HG03064 (cell line): ENCODE data around the gene SLC15A5.

Experiments
- ATAC-seq: cut with Tn5 transposase; IDR thresholded peaks from one replicate; pipeline ENCODE4 v1.9.1; 2021; ENCODE audit warnings: low read depth; ENCODE audit not compliant: unreplicated experiment

SLC15A5 gene

DNA sequence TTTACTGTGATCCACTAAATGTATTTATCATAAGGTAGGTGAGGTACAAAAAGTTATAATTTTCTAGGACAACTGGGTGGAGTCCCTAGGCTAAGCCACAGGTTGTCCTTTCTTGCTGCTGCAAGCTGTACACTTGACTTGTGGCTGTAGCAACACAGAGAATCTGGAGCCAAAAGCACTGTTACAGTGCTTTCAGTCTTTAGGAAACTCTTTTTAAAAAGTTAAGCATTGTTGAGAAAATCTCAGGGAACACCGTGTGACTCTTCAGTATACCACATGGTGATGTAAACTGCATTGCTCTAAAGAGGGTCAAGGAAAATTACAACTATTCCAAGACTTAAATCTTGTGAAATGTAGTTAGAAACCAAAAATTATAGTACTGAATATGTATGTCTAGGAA lies 11.4 kb downstream of the SLC15A5 start:
- no peak for ATAC-seq

- ATAC-seq = no peak
Observed at GRCh38 chr12:16261944-16262475, 15.5 kb downstream of the SLC15A5 start.

GRCh38 chr12:16260206-16260605 lies 17.3 kb downstream of the SLC15A5 start:
- ATAC-seq = no peak

DNA sequence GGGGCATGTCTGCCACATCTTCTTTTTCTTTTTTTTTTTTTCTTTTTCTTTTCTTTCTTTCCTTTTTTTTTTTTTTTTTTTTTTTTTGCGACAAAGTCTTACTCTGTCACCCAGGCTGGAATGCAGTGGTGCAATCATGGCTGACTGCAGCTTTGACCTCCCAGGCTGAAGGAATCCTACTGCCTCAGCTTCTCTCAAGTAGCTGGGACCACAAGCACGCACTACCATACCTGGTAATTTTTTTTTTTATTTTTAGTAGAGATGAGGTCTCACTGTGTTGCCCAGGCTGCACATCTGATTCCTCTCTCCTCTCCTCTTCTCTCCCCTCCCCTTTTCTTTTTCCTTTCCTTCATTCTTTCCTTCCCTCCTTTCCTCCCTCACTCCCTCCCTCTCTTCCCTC lies 18.5 kb downstream of the SLC15A5 start:
- ATAC-seq = no peak

GRCh38 chr12:16246264-16246663 lies 31.2 kb downstream of the SLC15A5 start:
- ATAC-seq = no peak

DNA sequence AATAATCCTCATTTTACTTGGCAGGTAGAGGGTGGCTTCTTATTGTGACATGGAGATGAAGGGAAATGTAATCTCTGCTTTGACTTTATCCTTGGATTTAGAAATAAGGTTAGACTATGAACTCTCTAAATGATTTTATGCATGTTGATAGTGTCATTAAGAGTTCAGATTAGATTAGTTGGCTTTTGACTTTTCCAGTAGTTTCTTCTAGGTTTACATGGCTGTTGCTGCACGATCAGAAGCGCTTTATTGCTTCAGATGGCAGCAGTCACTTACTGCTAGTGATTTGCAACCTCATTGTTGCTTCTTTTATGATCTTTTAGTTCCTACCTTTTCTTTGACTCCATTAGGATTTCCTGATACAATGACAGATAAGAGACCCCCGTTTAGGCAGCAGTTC lies 32.3 kb downstream of the SLC15A5 start:
- ATAC-seq = no peak

DNA sequence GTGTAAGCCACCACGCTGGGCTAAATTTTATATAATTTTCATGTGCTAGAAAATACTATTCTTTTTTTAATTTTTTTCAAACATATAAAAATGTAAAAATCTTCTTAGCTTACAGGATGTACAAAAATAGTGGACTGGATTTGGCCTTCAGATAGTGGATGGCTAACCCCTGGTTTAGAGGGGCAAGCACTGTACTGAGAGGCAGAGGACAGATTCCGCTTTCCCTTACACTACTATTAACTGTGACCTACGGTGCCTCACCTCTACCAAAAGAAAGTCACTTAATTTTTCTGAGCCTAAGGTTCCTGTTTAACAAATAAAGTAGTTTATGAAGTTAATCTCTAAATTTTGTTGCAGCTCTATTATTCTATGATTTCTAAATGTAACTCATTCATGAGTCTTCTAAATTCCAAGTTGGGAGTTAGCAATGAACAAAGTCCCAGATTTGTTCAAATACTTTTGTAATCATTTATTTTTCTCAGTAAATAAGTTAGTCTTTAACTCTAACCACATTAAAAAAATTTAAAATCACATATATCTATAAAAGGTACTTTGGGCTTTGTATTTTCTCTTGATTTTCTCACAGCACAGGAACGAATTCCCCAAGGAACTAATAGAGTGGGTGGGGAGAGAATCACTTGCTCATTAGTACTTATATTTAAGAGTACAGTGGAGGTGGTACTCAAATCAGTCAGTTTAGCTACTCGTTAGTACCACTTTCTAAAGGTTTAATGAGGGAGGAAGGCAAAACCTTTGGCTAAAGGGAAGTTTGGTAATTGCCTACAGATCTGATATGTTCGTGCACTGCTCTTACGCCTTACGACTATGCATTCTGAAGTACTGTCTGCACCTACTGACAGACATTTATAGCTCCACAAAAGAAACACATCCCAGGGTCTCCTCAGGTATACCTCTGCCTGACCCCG lies 33.7 kb downstream of the SLC15A5 start:
- ATAC-seq = no peak

DNA sequence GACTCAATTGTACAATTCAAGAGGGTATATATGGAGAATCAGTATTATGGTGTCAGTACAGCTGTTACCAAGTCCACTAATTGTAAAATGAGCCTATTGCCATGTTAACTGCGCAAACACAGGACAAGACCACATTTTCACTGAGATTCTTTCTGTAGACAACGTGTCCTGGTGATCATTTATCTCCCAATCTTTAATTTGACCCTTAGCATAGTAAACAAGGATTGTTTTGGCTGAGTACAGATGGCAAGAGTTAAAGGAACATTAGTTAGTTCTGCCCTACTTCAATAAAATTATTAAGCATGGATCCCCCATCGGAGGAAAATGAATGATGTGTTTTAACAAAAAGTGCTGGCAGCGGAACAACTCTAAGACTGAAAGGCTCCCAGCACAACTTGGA lies 36.1 kb downstream of the SLC15A5 start:
- ATAC-seq = no peak

- no peak for ATAC-seq
Observed at GRCh38 chr12:16238661-16239060, 38.8 kb downstream of the SLC15A5 start.

GRCh38 chr12:16229676-16230075 lies 47.8 kb downstream of the SLC15A5 start:
- no peak for ATAC-seq

DNA sequence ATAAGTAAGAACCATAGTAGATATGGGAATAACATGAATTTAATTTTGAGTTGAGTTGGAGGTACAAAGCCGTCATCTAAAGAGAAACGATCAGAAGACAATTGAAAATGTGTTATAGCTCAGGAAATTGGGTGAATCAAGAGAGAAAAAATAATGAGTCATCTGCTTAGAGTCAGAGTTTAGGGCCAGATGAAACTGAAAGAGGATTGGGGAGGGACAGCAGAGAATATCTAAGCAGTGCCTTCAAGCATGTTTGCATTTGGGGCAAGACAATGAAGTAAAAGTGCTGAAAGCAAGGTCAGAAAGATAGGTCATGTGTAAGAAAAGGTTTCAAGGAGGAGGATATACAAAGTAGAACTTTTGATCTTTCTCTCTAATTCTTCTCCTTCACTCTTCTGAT lies 49.4 kb downstream of the SLC15A5 start:
- no peak for ATAC-seq

DNA sequence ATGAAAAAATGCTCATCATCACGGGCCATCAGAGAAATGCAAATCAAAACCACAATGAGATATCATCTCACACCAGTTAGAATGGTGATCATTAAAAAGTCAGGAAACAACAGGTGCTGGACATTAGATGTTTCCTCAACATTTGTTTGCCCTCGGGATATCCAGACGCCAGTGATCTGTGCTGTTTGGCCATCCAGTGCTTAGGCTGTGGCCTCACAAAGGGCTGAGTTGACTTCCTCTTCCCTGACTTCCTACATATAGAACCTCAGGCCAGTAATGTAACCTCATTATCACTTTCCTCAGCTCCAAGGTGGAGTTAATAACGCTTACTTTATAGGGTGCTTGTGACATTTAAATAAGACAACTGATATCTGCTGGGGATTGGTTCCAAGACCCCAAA lies 51.8 kb downstream of the SLC15A5 start:
- no peak for ATAC-seq

GRCh38 chr12:16224196-16224595 lies 53.3 kb downstream of the SLC15A5 start:
- ATAC-seq = no peak

DNA sequence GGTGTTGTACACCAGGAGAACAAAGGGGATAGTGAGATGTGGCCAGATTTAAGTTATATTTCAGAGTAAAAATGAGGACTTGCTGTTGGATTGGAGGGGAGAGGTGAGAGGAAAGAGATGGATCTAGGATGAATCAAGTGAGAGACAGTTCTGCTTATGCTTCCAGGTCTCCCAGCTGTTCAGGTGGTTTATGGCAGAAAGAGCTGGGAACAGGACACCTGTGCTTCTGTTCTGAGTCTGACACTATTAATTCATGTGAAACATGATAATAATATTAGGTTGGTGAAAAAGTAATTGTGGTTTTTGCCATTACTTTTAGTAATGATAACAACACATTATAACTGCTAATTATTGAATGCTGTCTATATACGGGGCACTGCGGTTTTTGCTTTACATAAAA lies 55.7 kb downstream of the SLC15A5 start:
- ATAC-seq = no peak

- no peak for ATAC-seq
Observed at GRCh38 chr12:16220120-16220519, 57.4 kb downstream of the SLC15A5 start.

DNA sequence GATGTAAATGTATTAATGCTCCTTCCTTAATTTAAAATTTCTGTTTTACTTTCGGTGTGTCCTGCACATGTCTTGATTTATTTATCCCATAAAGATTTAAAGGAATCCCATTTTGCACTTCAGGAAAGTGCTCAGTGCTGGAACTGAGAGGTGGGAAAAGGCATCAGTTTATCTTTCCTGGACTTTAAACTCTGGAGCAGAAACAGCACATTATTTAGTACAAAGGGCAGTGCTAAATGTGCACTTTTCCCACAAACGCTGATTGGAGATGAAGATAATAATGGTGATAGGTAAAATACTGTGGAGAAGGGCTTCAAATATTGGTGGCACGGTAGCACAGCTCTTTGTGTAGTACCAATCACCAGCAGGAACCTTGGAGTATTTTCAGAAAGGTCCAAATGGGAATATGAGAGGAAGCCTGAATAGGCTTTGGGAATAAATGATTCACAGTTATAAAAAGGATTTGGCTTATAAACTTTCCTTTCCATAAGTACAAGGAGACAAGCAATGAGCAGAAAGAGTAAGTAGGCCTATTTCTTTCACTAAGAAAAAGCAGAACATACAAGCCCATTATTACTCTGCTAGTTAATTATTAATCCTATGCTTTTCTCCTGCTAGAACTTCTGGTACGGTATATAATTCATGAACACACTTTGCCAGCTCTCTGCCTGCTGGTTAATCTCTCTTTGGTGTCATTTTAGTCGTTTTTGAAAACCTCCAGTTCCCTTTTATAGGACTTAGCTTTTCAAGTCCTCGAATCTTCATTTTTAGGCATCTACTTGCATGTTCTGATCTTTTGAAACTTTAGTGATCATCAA lies 58.3 kb downstream of the SLC15A5 start:
- ATAC-seq = no peak

DNA sequence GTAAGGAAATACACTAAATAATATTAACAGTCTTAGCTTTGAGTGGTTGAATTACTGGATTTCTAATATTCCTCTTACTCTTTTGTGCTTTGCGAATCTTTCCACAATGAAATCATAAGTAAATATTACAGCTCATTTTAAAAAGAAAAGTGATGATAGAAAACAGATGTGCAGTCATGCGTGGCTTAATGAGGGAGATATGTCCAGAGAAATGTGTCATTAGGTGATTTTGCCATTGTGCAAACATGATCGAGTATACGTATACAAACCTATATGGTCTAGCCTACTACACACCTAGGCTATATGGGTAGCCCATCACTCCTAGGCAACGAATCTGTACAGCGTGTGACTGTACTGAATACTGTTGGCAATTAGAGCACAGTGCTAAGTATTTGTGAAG lies 59.3 kb downstream of the SLC15A5 start:
- ATAC-seq = no peak

GRCh38 chr12:16211731-16212130 lies 65.8 kb downstream of the SLC15A5 start:
- ATAC-seq = no peak

GRCh38 chr12:16198884-16199283 lies 78.6 kb downstream of the SLC15A5 start:
- ATAC-seq = peak; percentile 88

- no peak for ATAC-seq
Observed at GRCh38 chr12:16197600-16197999, 79.9 kb downstream of the SLC15A5 start.

GRCh38 chr12:16189849-16190248 lies 87.6 kb downstream of the SLC15A5 start:
- ATAC-seq = no peak
